Astrocyte (in vitro differentiated cells and primary cell): ENCODE data around the gene MBD5. TPM values are rescaled to one million over a fixed set of nuclear protein-coding genes. Genes with fewer than 3 reads are reported as not detected.

ENCODE experiments used
- DNase-seq: peaks from one replicate; pipeline ENCODE4 v3.0.0-alpha.2; 2010; ENCODE audit warnings: low read depth
- FAIRE-seq: peaks from 2 replicates; lab custom pipeline; 2011; peaks lifted over from hg19 to GRCh38; lab: Jason Lieb, UNC
- H2AFZ ChIP-seq: 2 replicates; pipeline ENCODE4 v1.6.0; 2012; ENCODE audit warnings: low read depth, low read length, inconsistent platforms
- H3K27ac ChIP-seq: 2 replicates; pipeline ENCODE4 v1.5.1; 2011; ENCODE audit warnings: low read depth, low read length, inconsistent platforms
- H3K27me3 ChIP-seq: 2 replicates; pipeline ENCODE4 v1.6.0; 2011; ENCODE audit warnings: low read length, inconsistent platforms; ENCODE audit not compliant: insufficient read depth
- H3K36me3 ChIP-seq: 2 replicates; pipeline ENCODE4 v1.5.1; 2011; ENCODE audit warnings: low read length, inconsistent platforms; ENCODE audit not compliant: insufficient read depth
- H3K4me1 ChIP-seq: 2 replicates; pipeline ENCODE4 v1.5.1; 2011; ENCODE audit warnings: low read length, inconsistent platforms; ENCODE audit not compliant: insufficient read depth
- H3K4me2 ChIP-seq: 2 replicates; pipeline ENCODE4 v1.6.0; 2012; ENCODE audit warnings: low read length, inconsistent platforms
- H3K4me3 ChIP-seq: 2 replicates; pipeline ENCODE4 v1.5.1; 2011; ENCODE audit warnings: low read depth, mild to moderate bottlenecking, low read length, inconsistent platforms; ENCODE audit not compliant: insufficient read depth
- H3K79me2 ChIP-seq: 2 replicates; pipeline ENCODE4 v1.6.0; 2012; ENCODE audit warnings: mild to moderate bottlenecking, low read length, inconsistent platforms; ENCODE audit not compliant: insufficient read depth
- H3K9ac ChIP-seq: 2 replicates; pipeline ENCODE4 v1.6.0; 2012; ENCODE audit warnings: mild to moderate bottlenecking, low read length, inconsistent platforms
- H3K9me3 ChIP-seq: 2 replicates; pipeline ENCODE4 v1.5.1; 2012; ENCODE audit warnings: low read depth, mild to moderate bottlenecking, low read length, inconsistent platforms; ENCODE audit not compliant: insufficient read depth
- H4K20me1 ChIP-seq: 2 replicates; pipeline ENCODE4 v1.6.0; 2012; ENCODE audit warnings: low read length, inconsistent platforms; ENCODE audit not compliant: insufficient read depth
- H3K27ac Mint-ChIP-seq: one replicate; pipeline ENCODE4 v1.8.0; 2021; ENCODE audit warnings: mild to moderate bottlenecking, mixed read lengths; ENCODE audit not compliant: unreplicated experiment
- H3K27me3 Mint-ChIP-seq: one replicate; pipeline ENCODE4 v1.8.0; 2021; ENCODE audit warnings: low read depth, mixed read lengths; ENCODE audit not compliant: unreplicated experiment
- H3K36me3 Mint-ChIP-seq: one replicate; pipeline ENCODE4 v1.8.0; 2021; ENCODE audit warnings: low read depth, mixed read lengths; ENCODE audit not compliant: unreplicated experiment
- H3K4me1 Mint-ChIP-seq: one replicate; pipeline ENCODE4 v1.8.0; 2021; ENCODE audit warnings: low read depth, mixed read lengths; ENCODE audit not compliant: unreplicated experiment
- H3K4me3 Mint-ChIP-seq: one replicate; pipeline ENCODE4 v1.8.0; 2021; ENCODE audit warnings: mild to moderate bottlenecking, moderate library complexity, mixed read lengths; ENCODE audit not compliant: unreplicated experiment
- H3K9me3 Mint-ChIP-seq: one replicate; pipeline ENCODE4 v1.8.0; 2021; ENCODE audit warnings: mild to moderate bottlenecking, mixed read lengths; ENCODE audit not compliant: unreplicated experiment
- EZH2 ChIP-seq: IDR thresholded peaks from 2 replicates; pipeline ENCODE4 v1.6.1; 2012; ENCODE audit warnings: mild to moderate bottlenecking, low read length, inconsistent platforms; ENCODE audit not compliant: insufficient read depth
- total RNA-seq: library from RNA; stranded (reverse); gene quantifications from 2 replicates; pipeline ENCODE4 v1.2.1, GENCODE V29; 2021
- TF ChIP-seq, protein P1 (sequence below): IDR thresholded peaks from 2 replicates; pipeline ENCODE4 v1.5.1; 2011; ENCODE audit warnings: low read depth, mild to moderate bottlenecking, inconsistent platforms, low read length, moderate library complexity; ENCODE audit not compliant: insufficient read depth

MBD5 gene
- total RNA-seq, 1 donor from 2014 or later, result 53.6 TPM

DNA sequence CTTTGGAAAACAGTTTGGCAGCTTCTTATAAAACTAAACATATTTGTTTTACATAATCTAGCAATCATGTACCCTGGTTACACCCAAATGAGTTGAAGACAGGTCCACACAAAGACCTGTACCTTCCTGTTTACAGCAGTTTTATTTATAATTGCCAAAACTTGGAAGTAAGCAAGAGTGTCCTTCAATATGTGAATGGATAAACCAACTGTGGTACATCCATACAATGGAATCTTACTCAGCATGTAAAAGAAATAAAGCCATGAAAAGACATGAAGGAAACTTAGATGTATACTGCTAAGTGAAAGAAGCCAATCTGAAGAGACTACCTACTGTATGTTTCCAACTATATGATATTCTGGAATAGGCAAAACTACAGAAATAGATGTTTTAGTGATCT lies 24.1 kb upstream of the MBD5 start:
- FAIRE-seq (no peak), DNase-seq (no peak)
- Histone ChIP-seq H3K9me3 (no peaks in the 10 kb centered on the region), H4K20me1 (peaks cover 37% of the 10 kb centered on the region), H3K36me3 (no peaks in the 10 kb centered on the region), H3K4me2 (no peak overlapping the region), H3K79me2 (peaks cover 63% of the 10 kb centered on the region), H2AFZ (no peak overlapping the region), H3K9ac (no peak overlapping the region), H3K4me3 (no peak overlapping the region), H3K4me1 (no peaks in the 10 kb centered on the region), H3K27me3 (no peaks in the 10 kb centered on the region), H3K27ac (no peak overlapping the region)
- Mint-ChIP-seq H3K9me3 (no peaks in the 10 kb centered on the region), H3K4me3 (no peak overlapping the region), H3K27me3 (no peaks in the 10 kb centered on the region), H3K27ac (no peak overlapping the region), H3K36me3 (peaks cover 18% of the 10 kb centered on the region), H3K4me1 (no peaks in the 10 kb centered on the region)
- TF ChIP-seq, protein P1, sequence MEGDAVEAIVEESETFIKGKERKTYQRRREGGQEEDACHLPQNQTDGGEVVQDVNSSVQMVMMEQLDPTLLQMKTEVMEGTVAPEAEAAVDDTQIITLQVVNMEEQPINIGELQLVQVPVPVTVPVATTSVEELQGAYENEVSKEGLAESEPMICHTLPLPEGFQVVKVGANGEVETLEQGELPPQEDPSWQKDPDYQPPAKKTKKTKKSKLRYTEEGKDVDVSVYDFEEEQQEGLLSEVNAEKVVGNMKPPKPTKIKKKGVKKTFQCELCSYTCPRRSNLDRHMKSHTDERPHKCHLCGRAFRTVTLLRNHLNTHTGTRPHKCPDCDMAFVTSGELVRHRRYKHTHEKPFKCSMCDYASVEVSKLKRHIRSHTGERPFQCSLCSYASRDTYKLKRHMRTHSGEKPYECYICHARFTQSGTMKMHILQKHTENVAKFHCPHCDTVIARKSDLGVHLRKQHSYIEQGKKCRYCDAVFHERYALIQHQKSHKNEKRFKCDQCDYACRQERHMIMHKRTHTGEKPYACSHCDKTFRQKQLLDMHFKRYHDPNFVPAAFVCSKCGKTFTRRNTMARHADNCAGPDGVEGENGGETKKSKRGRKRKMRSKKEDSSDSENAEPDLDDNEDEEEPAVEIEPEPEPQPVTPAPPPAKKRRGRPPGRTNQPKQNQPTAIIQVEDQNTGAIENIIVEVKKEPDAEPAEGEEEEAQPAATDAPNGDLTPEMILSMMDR, result no peak
- no peak for TF ChIP-seq EZH2

DNA sequence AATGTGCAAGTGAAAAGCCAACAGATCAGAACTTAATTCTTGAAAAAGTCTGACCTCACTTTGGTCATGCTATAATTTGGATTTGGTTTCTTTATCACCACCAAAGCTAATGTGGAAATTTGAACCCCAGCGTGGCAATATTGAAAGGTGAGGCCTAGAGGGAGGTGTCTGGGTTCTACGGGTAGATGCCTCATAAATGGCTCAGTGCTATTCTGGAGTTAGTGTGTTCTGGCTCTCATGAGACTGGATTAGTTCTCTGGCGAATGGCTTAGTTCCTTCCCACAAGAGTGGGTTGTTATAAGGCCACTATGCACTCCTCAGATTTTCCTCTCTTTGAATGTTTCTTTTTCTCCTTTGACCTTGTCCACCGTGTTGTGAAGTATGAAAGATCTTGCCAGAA lies 22.7 kb upstream of the MBD5 start:
- Histone ChIP-seq H4K20me1 (peaks cover 26% of the 10 kb centered on the region), H3K79me2 (peaks cover 54% of the 10 kb centered on the region), H2AFZ (no peak overlapping the region), H3K4me1 (no peaks in the 10 kb centered on the region), H3K4me2 (no peak overlapping the region), H3K27me3 (no peaks in the 10 kb centered on the region), H3K4me3 (no peak overlapping the region), H3K9me3 (no peaks in the 10 kb centered on the region), H3K27ac (no peak overlapping the region), H3K9ac (no peak overlapping the region), H3K36me3 (no peaks in the 10 kb centered on the region)
- DNase-seq (no peak), FAIRE-seq (no peak)
- no peaks in the 10 kb centered on the region for H3K4me1 Mint-ChIP-seq
- H3K9me3 Mint-ChIP-seq, result no peaks in the 10 kb centered on the region
- H3K27ac Mint-ChIP-seq, result no peak overlapping the region
- H3K36me3 Mint-ChIP-seq, result peaks cover 18% of the 10 kb centered on the region
- TF ChIP-seq, protein P1, result no peak
- TF ChIP-seq EZH2, result no peak
- H3K4me3 Mint-ChIP-seq, result no peak overlapping the region
- no peaks in the 10 kb centered on the region for H3K27me3 Mint-ChIP-seq

DNA sequence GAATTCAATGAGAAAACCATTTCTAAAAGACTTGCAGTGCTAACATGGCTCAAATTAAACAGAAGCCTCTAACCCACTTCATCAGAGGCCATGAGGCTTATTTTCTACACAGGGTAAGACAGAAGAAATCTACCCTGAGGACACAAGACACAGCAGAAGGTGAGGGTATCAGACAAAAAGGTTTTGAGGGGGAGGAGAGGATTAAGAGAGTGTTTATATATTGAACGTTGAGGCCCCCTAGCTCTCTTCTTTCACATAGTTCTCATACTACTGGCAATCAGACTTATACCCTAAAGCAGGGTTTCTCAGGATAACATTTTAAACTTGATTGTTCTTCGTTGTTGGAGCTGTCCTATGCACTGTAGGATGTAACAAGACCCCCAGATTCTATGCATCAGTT lies 21.8 kb upstream of the MBD5 start:
- no peak overlapping the region for H3K27ac ChIP-seq
- Mint-ChIP-seq H3K27me3 (no peaks in the 10 kb centered on the region), H3K4me3 (no peak overlapping the region), H3K9me3 (peaks cover 3% of the 10 kb centered on the region), H3K4me1 (no peaks in the 10 kb centered on the region), H3K36me3 (peaks cover 19% of the 10 kb centered on the region), H3K27ac (no peak overlapping the region)
- H3K9ac ChIP-seq, result no peak overlapping the region
- no peak overlapping the region for H3K4me2 ChIP-seq
- peaks cover 54% of the 10 kb centered on the region for H3K79me2 ChIP-seq
- peaks cover 26% of the 10 kb centered on the region for H4K20me1 ChIP-seq
- FAIRE-seq, result no peak
- TF ChIP-seq, protein P1, result no peak
- TF ChIP-seq EZH2, result no peak
- DNase-seq, result no peak
- H3K4me1 ChIP-seq, result no peaks in the 10 kb centered on the region
- H3K27me3 ChIP-seq, result no peaks in the 10 kb centered on the region
- H2AFZ ChIP-seq, result no peak overlapping the region
- no peaks in the 10 kb centered on the region for H3K9me3 ChIP-seq
- no peaks in the 10 kb centered on the region for H3K36me3 ChIP-seq
- H3K4me3 ChIP-seq, result no peak overlapping the region
